Measurements from ENCODE around the gene GJA3.

The GJA3 gene

GRCh38 chr13:20150561-20150960 is 10.3 kb downstream of the GJA3 start:
- DNase-seq, result no peak

GRCh38 chr13:20149762-20150161 is 11.1 kb downstream of the GJA3 start:
- DNase-seq, result no peak

- no peak for DNase-seq
Observed at GRCh38 chr13:20148501-20149183, 12.2 kb downstream of the GJA3 start.

GRCh38 chr13:20146381-20146780 is 14.5 kb downstream of the GJA3 start:
- no peak for DNase-seq

- DNase-seq, result no peak
Observed at GRCh38 chr13:20145521-20145920, 15.3 kb downstream of the GJA3 start.

GRCh38 chr13:20144141-20144850 is 16.6 kb downstream of the GJA3 start:
- no peak for DNase-seq

- DNase-seq, result no peak
Observed at GRCh38 chr13:20142927-20143480, 17.8 kb downstream of the GJA3 start.

- DNase-seq, result no peak
Observed at GRCh38 chr13:20142023-20142926, 18.6 kb downstream of the GJA3 start.

GRCh38 chr13:20141238-20142022 is 19.4 kb downstream of the GJA3 start:
- DNase-seq, result no peak

GRCh38 chr13:20140487-20140886 is 20.4 kb downstream of the GJA3 start:
- DNase-seq, result no peak

GRCh38 chr13:20137875-20138274 is 23.0 kb downstream of the GJA3 start:
- no peak for DNase-seq

- peak; percentile 60 for DNase-seq
Observed at GRCh38 chr13:20136781-20137703, 23.8 kb downstream of the GJA3 start.

- no peak for DNase-seq
Observed at GRCh38 chr13:20134732-20135131, 26.1 kb downstream of the GJA3 start.

GRCh38 chr13:20132052-20132634 is 28.7 kb downstream of the GJA3 start:
- no peak for DNase-seq

GRCh38 chr13:20131057-20131832 is 29.6 kb downstream of the GJA3 start:
- DNase-seq, result no peak

- no peak for DNase-seq
Observed at GRCh38 chr13:20130652-20131051, 30.2 kb downstream of the GJA3 start.

- DNase-seq, result no peak
Observed at GRCh38 chr13:20130012-20130411, 30.8 kb downstream of the GJA3 start.

- no peak for DNase-seq
Observed at GRCh38 chr13:20129076-20129475, 31.8 kb downstream of the GJA3 start.

- DNase-seq, result no peak
Observed at GRCh38 chr13:20128459-20128931, 32.4 kb downstream of the GJA3 start.
